Stimulated activated naive CD8-positive, alpha-beta T cell treated with anti-CD3 and anti-CD28 coated beads, Interleukin-15, Interleukin-2, amounts not matched to agents 100 ng/mL and 50 ng/mL, for 24 hours (primary cell): ENCODE data around the gene FBXO5.
"Not testable (repeated sequence)": the region's sequence is repeated elsewhere in the genome, so short reads cannot be mapped to it uniquely, and the experiment has no call there.

Experiments
- H3K27ac Mint-ChIP-seq: one replicate; pipeline ENCODE4 v1.8.0; 2021; ENCODE audit warnings: mild to moderate bottlenecking, mixed read lengths
- H3K27me3 Mint-ChIP-seq: one replicate; pipeline ENCODE4 v1.8.0; 2021; ENCODE audit warnings: mixed read lengths
- H3K36me3 Mint-ChIP-seq: one replicate; pipeline ENCODE4 v1.8.0; 2021; ENCODE audit warnings: low read depth, mixed read lengths
- H3K4me1 Mint-ChIP-seq: one replicate; pipeline ENCODE4 v1.8.0; 2021; ENCODE audit warnings: low read depth, mixed read lengths
- H3K4me3 Mint-ChIP-seq: one replicate; pipeline ENCODE4 v1.8.0; 2021; ENCODE audit warnings: mild to moderate bottlenecking, mixed read lengths
- H3K9me3 Mint-ChIP-seq: one replicate; pipeline ENCODE4 v1.8.0; 2021; ENCODE audit warnings: mixed read lengths

Gene FBXO5

DNA sequence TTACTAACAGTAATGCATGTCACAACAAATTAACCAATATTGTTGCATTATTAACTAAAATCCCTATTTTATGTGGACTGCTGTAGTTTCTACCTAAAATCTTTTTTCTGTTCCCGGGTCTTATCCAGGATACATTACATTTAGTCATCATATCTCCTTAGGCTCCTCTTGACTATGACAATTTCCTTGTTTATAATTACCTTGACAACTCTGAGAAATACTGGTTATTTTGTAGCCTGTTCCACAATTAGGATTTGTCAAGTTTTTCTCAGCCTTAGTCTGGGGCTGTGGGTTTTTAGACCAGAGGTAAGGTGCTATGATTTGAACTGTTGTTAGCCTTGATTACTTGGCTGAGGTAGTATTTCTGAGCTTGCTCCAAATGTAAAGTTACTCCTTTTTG, 3.7 kb downstream of the FBXO5 start:
- no peak overlapping the region for H3K27ac Mint-ChIP-seq
- H3K36me3 Mint-ChIP-seq, result peaks cover 73% of the 10 kb centered on the region
- peaks cover 59% of the 10 kb centered on the region for H3K4me1 Mint-ChIP-seq
- no peaks in the 10 kb centered on the region for H3K9me3 Mint-ChIP-seq
- H3K27me3 Mint-ChIP-seq, result no peaks in the 10 kb centered on the region
- H3K4me3 Mint-ChIP-seq, result peak overlapping the region; percentile 30

DNA sequence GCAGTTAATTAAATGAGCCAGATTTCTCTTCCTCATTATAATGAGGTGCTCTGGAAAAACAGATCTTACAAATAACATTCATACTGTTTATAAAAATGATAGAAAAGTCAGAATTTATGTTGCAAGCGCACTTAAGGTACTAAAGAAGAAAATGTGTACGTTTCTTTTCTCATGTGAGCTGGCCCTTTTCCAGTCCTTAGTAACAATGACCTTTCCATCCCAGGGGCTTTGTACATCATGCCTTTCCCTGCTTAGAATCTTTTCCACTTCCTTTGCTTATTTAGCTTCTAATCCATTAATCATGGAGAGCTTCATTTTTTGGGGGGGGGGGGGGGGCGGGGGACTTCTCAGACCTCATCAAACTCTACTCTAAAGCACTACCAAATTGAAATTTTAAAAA, 4.8 kb downstream of the FBXO5 start:
- Mint-ChIP-seq H3K27me3 (no peaks in the 10 kb centered on the region), H3K36me3 (peaks cover 82% of the 10 kb centered on the region), H3K27ac (no peak overlapping the region), H3K4me1 (peaks cover 59% of the 10 kb centered on the region), H3K9me3 (no peaks in the 10 kb centered on the region), H3K4me3 (no peak overlapping the region)

DNA sequence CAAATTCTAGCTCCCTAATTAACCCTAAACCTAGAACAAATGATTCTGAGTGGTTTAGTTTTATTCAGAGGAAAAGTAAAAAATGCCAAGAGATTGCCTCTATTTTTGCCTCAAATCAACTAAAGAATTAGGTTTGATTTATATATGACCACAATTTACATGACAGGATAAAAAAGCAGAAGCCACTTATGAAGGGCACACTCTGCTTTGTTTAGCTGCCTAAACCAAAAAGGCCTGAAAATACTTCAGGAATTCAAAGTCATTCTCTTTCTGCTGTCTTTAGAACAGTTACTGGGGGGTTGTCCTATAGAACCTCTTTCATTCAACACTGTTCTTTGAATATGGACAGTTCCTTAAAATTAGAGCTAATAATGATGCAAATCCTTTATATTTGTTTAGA, 5.3 kb downstream of the FBXO5 start:
- peaks cover 59% of the 10 kb centered on the region for H3K4me1 Mint-ChIP-seq
- no peaks in the 10 kb centered on the region for H3K27me3 Mint-ChIP-seq
- no peak overlapping the region for H3K4me3 Mint-ChIP-seq
- no peaks in the 10 kb centered on the region for H3K9me3 Mint-ChIP-seq
- H3K27ac Mint-ChIP-seq, result no peak overlapping the region
- peaks cover 88% of the 10 kb centered on the region for H3K36me3 Mint-ChIP-seq

DNA sequence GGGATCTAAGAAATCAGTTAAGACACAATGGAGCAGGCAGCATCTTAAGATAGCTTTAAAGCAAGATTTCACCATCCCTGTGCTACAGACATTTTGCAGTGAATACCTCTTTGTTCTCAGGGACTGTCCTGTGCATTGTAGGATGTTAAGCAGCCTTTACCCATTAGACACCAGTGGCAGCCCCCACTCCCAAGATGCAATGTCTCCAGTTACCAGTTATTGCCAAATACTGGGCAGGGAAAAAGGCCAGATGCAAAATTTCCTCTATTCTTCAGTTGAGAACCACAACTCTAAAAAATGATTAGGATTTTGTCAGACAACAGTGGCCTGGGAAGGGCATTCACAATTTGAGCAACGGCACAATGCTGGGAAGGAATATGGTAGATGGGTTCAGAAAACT, 6.1 kb downstream of the FBXO5 start:
- no peaks in the 10 kb centered on the region for H3K9me3 Mint-ChIP-seq
- no peak overlapping the region for H3K27ac Mint-ChIP-seq
- peaks cover 56% of the 10 kb centered on the region for H3K4me1 Mint-ChIP-seq
- H3K27me3 Mint-ChIP-seq, result no peaks in the 10 kb centered on the region
- no peak overlapping the region for H3K4me3 Mint-ChIP-seq
- H3K36me3 Mint-ChIP-seq, result peaks cover 93% of the 10 kb centered on the region

DNA sequence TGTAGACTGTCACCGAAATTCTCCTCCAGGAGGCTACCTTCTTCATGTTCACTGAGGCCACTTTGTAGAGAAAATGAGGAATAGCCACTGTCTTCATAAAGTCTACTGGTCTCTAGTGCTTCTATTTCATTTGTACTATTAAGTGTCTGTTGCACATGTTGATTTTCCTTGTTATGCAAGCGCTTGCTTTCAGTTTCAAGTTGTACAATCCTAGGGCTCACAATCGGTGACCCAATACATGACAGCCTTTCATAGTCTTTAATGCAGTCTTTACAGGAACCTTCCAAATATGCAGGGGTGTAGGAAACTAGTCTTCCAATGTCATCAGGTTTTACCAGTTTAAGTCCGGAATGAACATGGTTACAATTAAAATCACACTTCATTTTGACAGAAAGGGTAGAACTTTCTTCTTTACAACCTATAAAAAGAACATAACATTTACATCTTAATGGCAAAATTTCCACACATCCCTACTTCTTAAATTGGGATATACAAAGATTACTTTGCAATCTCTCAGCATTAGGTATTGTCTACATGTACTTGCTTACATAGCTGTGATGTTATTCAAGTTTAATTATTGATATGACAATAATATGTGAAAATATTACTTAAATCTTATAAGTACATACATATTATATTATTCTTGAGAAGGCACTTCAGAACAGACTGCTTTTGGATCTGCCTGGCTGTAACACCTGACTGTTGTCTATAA, 7.5 kb downstream of the FBXO5 start:
- no peaks in the 10 kb centered on the region for H3K27me3 Mint-ChIP-seq
- H3K4me3 Mint-ChIP-seq, result peak overlapping the region; percentile 2
- peaks cover 93% of the 10 kb centered on the region for H3K36me3 Mint-ChIP-seq
- H3K4me1 Mint-ChIP-seq, result peaks cover 46% of the 10 kb centered on the region
- H3K27ac Mint-ChIP-seq, result no peak overlapping the region
- no peaks in the 10 kb centered on the region for H3K9me3 Mint-ChIP-seq

DNA sequence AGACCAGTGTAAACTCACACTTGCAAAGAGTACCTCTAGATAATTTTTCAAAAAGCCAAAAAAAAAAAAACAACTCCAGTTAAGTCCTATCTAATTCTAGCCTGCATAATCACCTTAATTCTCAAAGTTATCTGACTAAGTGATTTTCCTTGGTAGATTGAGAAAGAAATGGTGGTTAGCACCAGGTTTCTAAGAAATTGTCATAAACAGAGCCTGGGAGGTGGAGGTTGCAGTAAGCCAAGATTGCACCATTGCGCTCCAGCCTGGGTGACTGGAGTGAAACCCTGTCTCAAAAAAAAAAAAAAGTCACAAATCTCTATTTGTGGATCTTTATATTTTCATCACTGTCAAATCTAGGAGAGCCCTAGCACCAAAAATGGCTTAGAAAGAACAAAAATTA, 8.9 kb downstream of the FBXO5 start:
- Mint-ChIP-seq H3K4me1 (peaks cover 34% of the 10 kb centered on the region), H3K27ac (no peak overlapping the region), H3K36me3 (peaks cover 94% of the 10 kb centered on the region), H3K9me3 (peaks cover 7% of the 10 kb centered on the region), H3K4me3 (peak overlapping the region; percentile 5), H3K27me3 (no peaks in the 10 kb centered on the region)

DNA sequence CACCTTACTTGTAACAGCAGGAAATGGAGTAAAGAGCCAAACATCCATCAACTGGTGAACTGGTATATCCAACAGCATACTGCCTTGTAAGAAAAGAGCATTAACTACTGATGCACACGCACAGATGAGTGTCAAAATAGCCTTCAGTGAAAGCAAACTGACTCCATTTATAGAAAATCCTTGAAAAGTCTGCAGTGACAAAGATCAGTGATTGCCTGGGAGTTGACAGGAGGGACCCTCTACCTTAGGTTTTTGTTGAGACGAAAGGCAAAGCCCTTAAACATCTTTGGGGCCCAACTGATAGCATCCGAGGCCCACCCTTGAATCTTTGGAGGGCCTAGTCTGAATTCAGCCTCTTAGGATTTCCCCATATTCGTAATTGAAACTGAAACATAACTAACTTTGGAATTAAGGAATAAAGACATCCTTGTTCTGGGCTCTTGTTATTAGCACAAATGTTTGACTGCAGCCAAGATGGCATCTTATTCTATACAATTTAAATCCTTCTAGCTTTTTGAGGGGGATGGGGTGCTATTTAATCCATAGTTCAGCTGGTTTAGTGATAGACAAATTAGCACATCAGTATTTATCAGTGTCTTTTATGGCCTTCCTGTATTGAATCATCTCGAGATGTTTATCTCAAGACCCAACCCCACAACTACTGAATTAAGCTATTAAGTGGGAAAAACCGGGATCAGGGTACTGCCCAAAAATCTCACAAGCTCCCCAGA, 13.0 kb downstream of the FBXO5 start:
- Mint-ChIP-seq H3K9me3 (peaks cover 33% of the 10 kb centered on the region), H3K36me3 (peaks cover 64% of the 10 kb centered on the region), H3K27me3 (no peaks in the 10 kb centered on the region), H3K4me1 (peaks cover 3% of the 10 kb centered on the region), H3K4me3 (no peak overlapping the region), H3K27ac (no peak overlapping the region)

DNA sequence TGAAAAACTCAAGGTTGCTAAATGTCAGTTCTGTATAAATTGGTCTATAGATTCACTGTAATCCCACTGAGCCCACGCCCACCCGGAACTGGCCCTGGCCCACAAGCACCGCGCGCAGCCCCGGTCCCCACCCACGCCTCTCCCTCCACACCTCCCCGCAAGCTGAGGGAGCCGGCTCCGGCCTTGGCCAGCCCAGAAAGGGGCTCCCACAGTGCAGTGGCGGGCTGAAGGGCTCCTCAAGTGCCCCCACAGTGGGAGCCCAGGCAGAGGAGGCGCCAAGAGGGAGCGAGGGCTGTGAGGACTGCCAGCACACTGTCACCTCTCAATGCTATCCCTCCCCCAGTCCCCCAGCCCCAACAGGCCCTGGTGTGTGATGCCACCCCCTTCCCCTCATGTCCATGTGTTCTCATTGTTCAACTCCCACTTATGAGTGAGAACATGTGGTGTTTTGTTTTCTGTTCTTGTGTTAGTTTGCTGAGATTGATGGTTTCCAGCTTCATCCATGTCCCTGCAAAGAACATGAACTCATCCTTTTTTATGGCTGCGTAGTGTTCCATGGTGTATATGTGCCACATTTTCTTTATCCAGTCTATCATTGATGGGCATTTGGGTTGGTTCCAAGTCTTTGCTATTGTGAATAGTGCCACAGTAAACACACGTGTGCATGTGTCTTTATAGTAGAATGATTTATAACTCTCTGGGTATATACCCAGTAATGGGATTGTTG, 16.5 kb downstream of the FBXO5 start:
- Mint-ChIP-seq H3K36me3 (peaks cover 31% of the 10 kb centered on the region), H3K9me3 (peaks cover 33% of the 10 kb centered on the region)
- not testable (repeated sequence) for H3K27ac Mint-ChIP-seq, H3K27me3 Mint-ChIP-seq, H3K4me3 Mint-ChIP-seq, H3K4me1 Mint-ChIP-seq

DNA sequence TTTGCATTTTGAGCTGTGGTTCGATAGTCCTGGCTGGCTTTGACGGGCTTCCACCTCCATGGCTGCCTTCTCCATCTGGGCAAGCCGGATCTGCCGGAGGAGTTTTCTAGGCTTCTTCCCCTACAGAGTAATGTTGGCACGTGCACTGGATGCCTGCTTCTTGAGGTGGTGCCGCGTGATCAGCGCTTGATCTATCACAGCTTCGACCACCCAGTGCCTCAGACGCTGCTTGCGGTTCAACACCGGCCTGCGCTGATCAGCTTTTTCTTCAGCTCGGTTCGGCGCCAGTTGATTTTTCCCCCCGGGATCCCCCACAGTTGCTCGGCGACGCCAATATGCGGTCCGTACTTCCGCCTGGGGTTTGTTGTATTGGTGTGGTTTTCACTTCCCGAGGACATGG, 23.5 kb downstream of the FBXO5 start:
- H3K4me1 Mint-ChIP-seq, result no peaks in the 10 kb centered on the region
- no peaks in the 10 kb centered on the region for H3K9me3 Mint-ChIP-seq
- H3K4me3 Mint-ChIP-seq, result no peak overlapping the region
- peaks cover 5% of the 10 kb centered on the region for H3K27me3 Mint-ChIP-seq
- H3K27ac Mint-ChIP-seq, result no peak overlapping the region
- no peaks in the 10 kb centered on the region for H3K36me3 Mint-ChIP-seq

DNA sequence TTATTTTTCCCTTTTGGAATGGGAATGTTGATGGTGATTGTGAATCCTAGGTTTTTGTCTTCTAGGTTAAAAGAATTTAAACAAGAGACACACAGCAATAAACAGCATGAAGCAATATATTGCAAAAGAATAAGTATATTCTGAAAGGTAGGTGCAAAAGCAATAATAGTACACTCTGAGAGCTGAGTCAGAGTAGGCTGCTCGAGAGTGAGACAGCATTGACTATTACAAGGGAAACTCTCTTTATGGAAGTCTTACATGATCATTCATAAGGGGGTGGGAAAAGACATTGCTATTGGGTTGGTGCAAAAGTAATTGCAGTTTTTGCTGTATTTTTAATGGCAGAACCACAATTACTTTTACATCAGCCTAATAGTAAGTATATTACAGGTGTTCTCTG, 25.0 kb downstream of the FBXO5 start:
- Mint-ChIP-seq H3K4me3 (no peak overlapping the region), H3K27ac (no peak overlapping the region), H3K27me3 (peaks cover 9% of the 10 kb centered on the region), H3K4me1 (peaks cover 4% of the 10 kb centered on the region), H3K36me3 (no peaks in the 10 kb centered on the region), H3K9me3 (no peaks in the 10 kb centered on the region)

DNA sequence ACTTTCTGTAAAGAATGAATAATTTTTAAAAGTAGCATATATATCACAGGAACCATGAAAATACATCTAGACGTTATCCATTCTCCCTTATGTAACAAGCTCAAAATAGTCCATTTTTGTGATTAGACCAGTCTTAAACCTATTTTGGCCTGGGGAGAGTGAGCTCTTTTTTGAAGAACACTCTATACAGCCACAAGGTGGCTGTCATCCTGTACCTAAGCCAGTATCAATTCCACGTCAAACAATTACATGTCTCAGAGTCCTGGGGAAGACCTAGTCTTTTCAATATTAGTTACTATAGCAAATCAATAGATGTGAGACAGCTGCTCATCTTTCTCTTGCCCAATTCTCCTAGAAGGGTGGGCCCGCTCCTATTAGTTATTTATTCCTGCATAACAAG, 28.4 kb downstream of the FBXO5 start:
- Mint-ChIP-seq H3K27ac (no peak overlapping the region), H3K9me3 (no peaks in the 10 kb centered on the region), H3K4me1 (peaks cover 14% of the 10 kb centered on the region), H3K36me3 (no peaks in the 10 kb centered on the region), H3K4me3 (no peak overlapping the region), H3K27me3 (peaks cover 25% of the 10 kb centered on the region)

DNA sequence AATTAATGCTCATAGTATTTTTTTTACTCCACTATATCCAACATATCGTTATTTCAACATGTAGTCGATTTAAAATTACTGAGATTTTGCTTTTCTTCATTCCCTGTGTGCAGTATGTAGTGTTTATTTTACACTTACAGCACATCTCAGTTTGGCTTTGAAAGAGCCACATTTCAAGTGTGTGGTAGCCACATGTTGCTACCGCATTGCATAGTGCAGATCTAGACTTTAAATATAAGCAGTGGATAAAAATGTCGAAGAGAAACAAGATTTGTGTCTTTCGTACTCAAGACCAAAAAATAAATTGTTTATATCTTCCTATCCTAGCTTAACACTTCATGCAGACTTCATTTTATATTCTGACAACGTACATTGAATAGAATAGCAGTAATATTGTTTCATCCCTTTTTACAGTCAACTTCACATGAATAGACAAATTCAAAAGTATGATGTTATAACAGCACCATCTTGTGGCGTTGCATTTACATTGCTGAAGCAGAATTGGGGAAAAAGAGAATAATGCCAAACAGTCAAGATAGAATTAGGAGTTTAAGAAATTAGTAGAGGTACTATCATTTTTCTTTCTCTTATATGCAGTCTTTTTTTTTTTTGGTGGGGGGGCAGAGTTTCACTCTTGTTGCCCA, 29.9 kb downstream of the FBXO5 start:
- Mint-ChIP-seq H3K36me3 (no peaks in the 10 kb centered on the region), H3K27ac (no peak overlapping the region), H3K9me3 (no peaks in the 10 kb centered on the region), H3K27me3 (peaks cover 28% of the 10 kb centered on the region), H3K4me3 (no peak overlapping the region), H3K4me1 (peaks cover 17% of the 10 kb centered on the region)

DNA sequence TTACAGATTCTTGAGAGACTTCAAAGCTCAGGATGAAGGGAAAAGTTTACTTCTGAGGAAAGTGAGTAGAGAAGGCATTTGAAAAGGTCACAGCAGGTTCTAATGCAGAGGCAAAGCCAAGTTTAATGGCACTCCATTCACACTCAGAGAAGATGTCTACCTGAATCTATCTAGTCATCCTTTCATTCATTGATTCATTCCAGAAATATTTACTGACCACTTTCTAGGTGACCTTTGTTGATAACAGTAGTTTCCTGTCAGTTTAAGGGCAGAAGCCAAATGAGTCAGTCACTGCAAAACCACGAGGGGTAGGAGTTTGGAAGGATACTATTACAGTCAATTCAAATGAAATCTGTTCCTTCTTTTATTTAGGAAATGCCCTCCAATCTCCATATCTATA, 30.8 kb downstream of the FBXO5 start:
- peaks cover 17% of the 10 kb centered on the region for H3K4me1 Mint-ChIP-seq

DNA sequence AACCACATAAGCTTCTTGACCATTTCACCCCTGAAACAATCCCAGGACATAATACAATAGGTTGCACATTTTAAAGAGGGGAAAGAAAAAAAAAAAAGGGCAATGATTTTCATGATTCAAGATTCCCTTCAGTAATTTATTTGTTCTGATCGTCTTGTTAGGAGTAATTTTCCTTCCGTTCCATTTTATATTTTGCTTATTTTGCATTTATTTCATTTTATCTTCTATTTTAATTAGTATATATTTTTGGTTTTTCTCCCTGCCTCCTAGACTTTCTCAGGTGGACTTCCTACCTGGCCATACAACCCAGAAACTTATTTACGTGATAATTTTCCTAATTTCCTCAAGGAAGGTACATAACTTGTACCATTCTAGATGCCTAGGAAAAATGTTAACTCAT, 32.6 kb downstream of the FBXO5 start:
- Mint-ChIP-seq H3K4me3 (no peak overlapping the region), H3K36me3 (no peaks in the 10 kb centered on the region), H3K9me3 (no peaks in the 10 kb centered on the region), H3K27me3 (peaks cover 35% of the 10 kb centered on the region), H3K4me1 (peaks cover 17% of the 10 kb centered on the region), H3K27ac (no peak overlapping the region)

More for the DNA sequence above, 30.8 kb downstream of the FBXO5 start:
- no peaks in the 10 kb centered on the region for H3K9me3 Mint-ChIP-seq
- H3K36me3 Mint-ChIP-seq, result no peaks in the 10 kb centered on the region
- H3K27me3 Mint-ChIP-seq, result peaks cover 32% of the 10 kb centered on the region
- H3K27ac Mint-ChIP-seq, result no peak overlapping the region
- H3K4me3 Mint-ChIP-seq, result no peak overlapping the region
